Measurements from ENCODE around the gene ACSS1.

ACSS1 gene

GRCh38 chr20:25031241-25031640, 26.7 kb downstream of the ACSS1 start:
- Histone ChIP-seq H3K18ac (ENCODE audit: low read length) (no peak overlapping the region), H4K8ac (ENCODE audit: low read depth, low read length) (no peak overlapping the region), H3K79me2 (ENCODE audit: control insufficient read depth, insufficient read depth, low read length) (no peaks in the 10 kb centered on the region), H3K4ac (ENCODE audit: low read depth, low read length) (no peak overlapping the region), H2BK120ac (ENCODE audit: low read depth, low read length) (no peak overlapping the region), H3K23ac (ENCODE audit: low read length) (no peak overlapping the region), H3K9ac (ENCODE audit: low read length) (no peak overlapping the region), H3K4me2 (ENCODE audit: low read length) (no peak overlapping the region), H3K56ac (ENCODE audit: low read length) (no peak overlapping the region), H2AK5ac (ENCODE audit: low read length) (no peak overlapping the region), H3K4me3 (ENCODE audit: low read length) (no peak overlapping the region), H2BK5ac (ENCODE audit: low read length) (no peak overlapping the region), H3K36me3 (ENCODE audit: control insufficient read depth, insufficient read depth, low read length) (no peaks in the 10 kb centered on the region), H3K27ac (ENCODE audit: low read depth, low read length) (no peak overlapping the region), H3K27me3 (ENCODE audit: insufficient read depth, low read length, poor library complexity) (no peaks in the 10 kb centered on the region), H3K4me1 (ENCODE audit: control insufficient read depth, low read depth, low read length) (no peaks in the 10 kb centered on the region), H4K5ac (ENCODE audit: low read length) (no peak overlapping the region), H2BK15ac (replicated peaks; ENCODE audit: low read depth) (no peak overlapping the region), H3K79me1 (ENCODE audit: low read length) (no peaks in the 10 kb centered on the region)
- no CpG with 5 or more reads among the region's 3 CpGs for WGBS (ENCODE audit: extremely low coverage, insufficient coverage, low lambda C conversion rate)
- DNase-seq: no peak

- H3K9ac ChIP-seq (ENCODE audit: low read length): no peak overlapping the region
- no peaks in the 10 kb centered on the region for H3K4me1 ChIP-seq (ENCODE audit: control insufficient read depth, low read depth, low read length)
- no peak overlapping the region for H3K18ac ChIP-seq (ENCODE audit: low read length)
- H2AK5ac ChIP-seq (ENCODE audit: low read length): no peak overlapping the region
- no peaks in the 10 kb centered on the region for H3K79me2 ChIP-seq (ENCODE audit: control insufficient read depth, insufficient read depth, low read length)
- H3K4me3 ChIP-seq (ENCODE audit: low read length): no peak overlapping the region
- DNase-seq: no peak
- H4K5ac ChIP-seq (ENCODE audit: low read length): no peak overlapping the region
- no peaks in the 10 kb centered on the region for H3K79me1 ChIP-seq (ENCODE audit: low read length)
- no peak overlapping the region for H4K8ac ChIP-seq (ENCODE audit: low read depth, low read length)
- no peaks in the 10 kb centered on the region for H3K36me3 ChIP-seq (ENCODE audit: control insufficient read depth, insufficient read depth, low read length)
- H3K27ac ChIP-seq (ENCODE audit: low read depth, low read length): no peak overlapping the region
- WGBS (ENCODE audit: extremely low coverage, insufficient coverage, low lambda C conversion rate): no CpG with 5 or more reads among the region's 8 CpGs
- H3K56ac ChIP-seq (ENCODE audit: low read length): no peak overlapping the region
- no peak overlapping the region for H2BK15ac ChIP-seq (replicated peaks; ENCODE audit: low read depth)
- no peak overlapping the region for H2BK5ac ChIP-seq (ENCODE audit: low read length)
- H3K23ac ChIP-seq (ENCODE audit: low read length): no peak overlapping the region
- H3K4ac ChIP-seq (ENCODE audit: low read depth, low read length): no peak overlapping the region
- no peak overlapping the region for H3K4me2 ChIP-seq (ENCODE audit: low read length)
- no peak overlapping the region for H2BK120ac ChIP-seq (ENCODE audit: low read depth, low read length)
- no peaks in the 10 kb centered on the region for H3K27me3 ChIP-seq (ENCODE audit: insufficient read depth, low read length, poor library complexity)
Observed at GRCh38 chr20:25030649-25031207, 27.2 kb downstream of the ACSS1 start.

- no peak overlapping the region for H3K9ac ChIP-seq (ENCODE audit: low read length)
- no CpG with 5 or more reads among the region's 5 CpGs for WGBS (ENCODE audit: extremely low coverage, insufficient coverage, low lambda C conversion rate)
- H3K27ac ChIP-seq (ENCODE audit: low read depth, low read length): no peak overlapping the region
- H3K27me3 ChIP-seq (ENCODE audit: insufficient read depth, low read length, poor library complexity): no peaks in the 10 kb centered on the region
- no peak overlapping the region for H3K56ac ChIP-seq (ENCODE audit: low read length)
- no peak for DNase-seq
- H3K36me3 ChIP-seq (ENCODE audit: control insufficient read depth, insufficient read depth, low read length): no peaks in the 10 kb centered on the region
- H4K5ac ChIP-seq (ENCODE audit: low read length): no peak overlapping the region
- no peaks in the 10 kb centered on the region for H3K4me1 ChIP-seq (ENCODE audit: control insufficient read depth, low read depth, low read length)
- H3K79me1 ChIP-seq (ENCODE audit: low read length): no peaks in the 10 kb centered on the region
- no peak overlapping the region for H3K23ac ChIP-seq (ENCODE audit: low read length)
- no peak overlapping the region for H3K4me2 ChIP-seq (ENCODE audit: low read length)
- no peak overlapping the region for H4K8ac ChIP-seq (ENCODE audit: low read depth, low read length)
- H3K79me2 ChIP-seq (ENCODE audit: control insufficient read depth, insufficient read depth, low read length): no peaks in the 10 kb centered on the region
- no peak overlapping the region for H2BK5ac ChIP-seq (ENCODE audit: low read length)
- no peak overlapping the region for H3K4ac ChIP-seq (ENCODE audit: low read depth, low read length)
- H2AK5ac ChIP-seq (ENCODE audit: low read length): no peak overlapping the region
- H2BK120ac ChIP-seq (ENCODE audit: low read depth, low read length): no peak overlapping the region
- no peak overlapping the region for H3K4me3 ChIP-seq (ENCODE audit: low read length)
- H3K18ac ChIP-seq (ENCODE audit: low read length): no peak overlapping the region
- H2BK15ac ChIP-seq (replicated peaks; ENCODE audit: low read depth): no peak overlapping the region
Observed at GRCh38 chr20:25030007-25030648, 27.8 kb downstream of the ACSS1 start.

- Histone ChIP-seq H2BK5ac (ENCODE audit: low read length) (no peak overlapping the region), H3K27ac (ENCODE audit: low read depth, low read length) (no peak overlapping the region), H3K79me2 (ENCODE audit: control insufficient read depth, insufficient read depth, low read length) (no peaks in the 10 kb centered on the region), H3K4me3 (ENCODE audit: low read length) (no peak overlapping the region), H3K18ac (ENCODE audit: low read length) (no peak overlapping the region), H3K27me3 (ENCODE audit: insufficient read depth, low read length, poor library complexity) (no peaks in the 10 kb centered on the region), H2BK120ac (ENCODE audit: low read depth, low read length) (no peak overlapping the region), H2AK5ac (ENCODE audit: low read length) (no peak overlapping the region), H3K23ac (ENCODE audit: low read length) (no peak overlapping the region), H3K36me3 (ENCODE audit: control insufficient read depth, insufficient read depth, low read length) (no peaks in the 10 kb centered on the region), H4K5ac (ENCODE audit: low read length) (no peak overlapping the region), H3K4ac (ENCODE audit: low read depth, low read length) (no peak overlapping the region), H2BK15ac (replicated peaks; ENCODE audit: low read depth) (no peak overlapping the region), H4K8ac (ENCODE audit: low read depth, low read length) (no peak overlapping the region), H3K4me2 (ENCODE audit: low read length) (no peak overlapping the region), H3K4me1 (ENCODE audit: control insufficient read depth, low read depth, low read length) (no peaks in the 10 kb centered on the region), H3K79me1 (ENCODE audit: low read length) (no peaks in the 10 kb centered on the region), H3K56ac (ENCODE audit: low read length) (no peak overlapping the region), H3K9ac (ENCODE audit: low read length) (no peak overlapping the region)
- no peak for DNase-seq
- no CpG with 5 or more reads among the region's 4 CpGs for WGBS (ENCODE audit: extremely low coverage, insufficient coverage, low lambda C conversion rate)
Observed at GRCh38 chr20:25025986-25026605, 31.8 kb downstream of the ACSS1 start.

GRCh38 chr20:25025091-25025861, 32.7 kb downstream of the ACSS1 start:
- Histone ChIP-seq H2BK5ac (ENCODE audit: low read length) (no peak overlapping the region), H4K8ac (ENCODE audit: low read depth, low read length) (no peak overlapping the region), H2BK120ac (ENCODE audit: low read depth, low read length) (no peak overlapping the region), H4K5ac (ENCODE audit: low read length) (no peak overlapping the region), H2AK5ac (ENCODE audit: low read length) (no peak overlapping the region), H3K56ac (ENCODE audit: low read length) (no peak overlapping the region), H3K4me2 (ENCODE audit: low read length) (no peak overlapping the region), H3K36me3 (ENCODE audit: control insufficient read depth, insufficient read depth, low read length) (no peaks in the 10 kb centered on the region), H3K9ac (ENCODE audit: low read length) (no peak overlapping the region), H3K4me3 (ENCODE audit: low read length) (no peak overlapping the region), H3K79me2 (ENCODE audit: control insufficient read depth, insufficient read depth, low read length) (no peaks in the 10 kb centered on the region), H3K4me1 (ENCODE audit: control insufficient read depth, low read depth, low read length) (no peaks in the 10 kb centered on the region), H3K79me1 (ENCODE audit: low read length) (no peaks in the 10 kb centered on the region), H3K18ac (ENCODE audit: low read length) (no peak overlapping the region), H2BK15ac (replicated peaks; ENCODE audit: low read depth) (no peak overlapping the region), H3K23ac (ENCODE audit: low read length) (no peak overlapping the region), H3K27me3 (ENCODE audit: insufficient read depth, low read length, poor library complexity) (no peaks in the 10 kb centered on the region), H3K27ac (ENCODE audit: low read depth, low read length) (no peak overlapping the region), H3K4ac (ENCODE audit: low read depth, low read length) (no peak overlapping the region)
- no CpG with 5 or more reads among the region's 14 CpGs for WGBS (ENCODE audit: extremely low coverage, insufficient coverage, low lambda C conversion rate)
- DNase-seq: no peak

Data from mesendoderm (in vitro differentiated cells).